ENCODE results near the gene ANO1. TPM values are rescaled to one million over a fixed set of nuclear protein-coding genes. Genes with fewer than 3 reads are reported as not detected.

The ANO1 gene
- total RNA-seq, 1 experiment from 2014 or later = 41.7 TPM

- no peak for ATAC-seq
- ChIA-PET RAD21 (ENCODE audit: low non-redundant PET in 1 of 2, low total read pairs in 2 of 2, uncharacterized antibody in 2 of 2, unreplicated experiment in 2 of 2) (no interaction called here), CTCF (no interaction called here), POLR2A (no interaction called here)
- H3K9me2 ChIP-seq (ENCODE audit: insufficient read depth) = no peaks in the 10 kb centered on the region
- H2AFZ ChIP-seq (ENCODE audit: low read depth, low read length, poor library complexity, severe bottlenecking) = no peak overlapping the region
- intact Hi-C loops (cut with micrococcal nuclease) = no loop called here
- no peaks in the 10 kb centered on the region for H4K20me1 ChIP-seq (ENCODE audit: insufficient read depth)
- no peak for DNase-seq (ENCODE audit: low read depth, low spot score)
- H3K4me1 ChIP-seq (ENCODE audit: control insufficient read depth in 1 of 2, insufficient read depth in 2 of 2, low read length in 2 of 2) = peaks cover 8 to 13% of the 10 kb centered on the region in 2 experiments
- H3K79me2 ChIP-seq (ENCODE audit: insufficient read depth, low read length) = no peaks in the 10 kb centered on the region
- H3K9ac ChIP-seq (ENCODE audit: low read length) = no peak overlapping the region
- H3K9me3 ChIP-seq (ENCODE audit: control insufficient read depth in 1 of 2, insufficient read depth in 1 of 2, low read depth in 1 of 2, low read length in 2 of 2) = no peaks in the 10 kb centered on the region
- no peak overlapping the region for H3K27ac ChIP-seq (ENCODE audit: low read depth, low read length)
- no peak overlapping the region for H3K4me2 ChIP-seq (ENCODE audit: low read length)
- no peak overlapping the region for H3K4me3 ChIP-seq (replicated peaks in 1 of 2; ENCODE audit: low read depth in 1 of 2, low read length in 2 of 2)
- no peaks in the 10 kb centered on the region; a peak in 1 of 4 replicates for H3K36me3 ChIP-seq (ENCODE audit: control insufficient read depth in 1 of 2, insufficient read depth in 2 of 2, low read length in 2 of 2)
- BruUV-seq (replicated peaks) = no TSS peak
- TF ChIP-seq POLR2AphosphoS5 (IDR thresholded peaks at IDR 0.05; ENCODE audit: low read depth, low read length) (no peak), JUND (IDR thresholded peaks at IDR 0.05) (no peak), CEBPB (IDR thresholded peaks at IDR 0.05; ENCODE audit: low read depth) (no peak), EZH2 (IDR thresholded peaks at IDR 0.05) (no peak), POLR2A (IDR thresholded peaks at IDR 0.05; ENCODE audit: borderline replicate concordance, extremely low read depth, insufficient read depth, insufficient read length) (no peak), SRF (IDR thresholded peaks at IDR 0.05; ENCODE audit: low read depth) (no peak)
- H3K27me3 ChIP-seq (ENCODE audit: insufficient read depth, low read length) = no peaks in the 10 kb centered on the region
Observed at GRCh38 chr11:70107191-70107590, 29.1 kb downstream of the ANO1 start.

GRCh38 chr11:70107756-70108155 lies 29.6 kb downstream of the ANO1 start:
- peaks cover 8 to 13% of the 10 kb centered on the region in 2 experiments for H3K4me1 ChIP-seq (ENCODE audit: control insufficient read depth in 1 of 2, insufficient read depth in 2 of 2, low read length in 2 of 2)
- ATAC-seq (no peak), DNase-seq (ENCODE audit: low read depth, low spot score) (no peak)
- ChIA-PET RAD21 (ENCODE audit: low non-redundant PET in 1 of 2, low total read pairs in 2 of 2, uncharacterized antibody in 2 of 2, unreplicated experiment in 2 of 2) (no interaction called here), CTCF (no interaction called here), POLR2A (no interaction called here)
- TF ChIP-seq ZNF274 (IDR thresholded peaks at IDR 0.05; ENCODE audit: low read depth, low read length) (no peak), CBX3 (IDR thresholded peaks at IDR 0.05; ENCODE audit: low read depth) (no peak), CTCF (IDR thresholded peaks at IDR 0.05 in 2 of 3, conservative IDR thresholded peaks at IDR 0.05 in 1 of 3; ENCODE audit: borderline replicate concordance in 1 of 3, insufficient read depth in 1 of 3, low read depth in 2 of 3, low read length in 2 of 3) (no peak), EZH2phosphoT487 (IDR thresholded peaks at IDR 0.05; ENCODE audit: borderline replicate concordance) (no peak), REST (IDR thresholded peaks at IDR 0.05; ENCODE audit: low read depth) (no peak)
- no peaks in the 10 kb centered on the region for H3K9me3 ChIP-seq (ENCODE audit: control insufficient read depth in 1 of 2, insufficient read depth in 1 of 2, low read depth in 1 of 2, low read length in 2 of 2)
- H3K9me2 ChIP-seq (ENCODE audit: insufficient read depth) = no peaks in the 10 kb centered on the region
- intact Hi-C loops (cut with micrococcal nuclease) = no loop called here
- no peaks in the 10 kb centered on the region for H4K20me1 ChIP-seq (ENCODE audit: insufficient read depth)
- no peak overlapping the region for H2AFZ ChIP-seq (ENCODE audit: low read depth, low read length, poor library complexity, severe bottlenecking)
- no peak overlapping the region for H3K4me2 ChIP-seq (ENCODE audit: low read length)
- no peak overlapping the region for H3K9ac ChIP-seq (ENCODE audit: low read length)
- H3K36me3 ChIP-seq (ENCODE audit: control insufficient read depth in 1 of 2, insufficient read depth in 2 of 2, low read length in 2 of 2) = no peaks in the 10 kb centered on the region; a peak in 1 of 4 replicates
- no peaks in the 10 kb centered on the region for H3K27me3 ChIP-seq (ENCODE audit: insufficient read depth, low read length)
- H3K79me2 ChIP-seq (ENCODE audit: insufficient read depth, low read length) = no peaks in the 10 kb centered on the region
- BruUV-seq (replicated peaks) = no TSS peak
- H3K27ac ChIP-seq (ENCODE audit: low read depth, low read length) = no peak overlapping the region
- H3K4me3 ChIP-seq (replicated peaks in 1 of 2; ENCODE audit: low read depth in 1 of 2, low read length in 2 of 2) = no peak overlapping the region

All from HCT116 (cell line).